Measurements from ENCODE around the gene MTOR. TPM values are rescaled to one million over a fixed set of nuclear protein-coding genes. Genes with fewer than 3 reads are reported as not detected.
"Not testable (repeated sequence)": the region's sequence is repeated elsewhere in the genome, so short reads cannot be mapped to it uniquely, and the experiment has no call there.

MTOR gene
- total RNA-seq, 1 donor from 2014 or later: 66.3 TPM

DNA sequence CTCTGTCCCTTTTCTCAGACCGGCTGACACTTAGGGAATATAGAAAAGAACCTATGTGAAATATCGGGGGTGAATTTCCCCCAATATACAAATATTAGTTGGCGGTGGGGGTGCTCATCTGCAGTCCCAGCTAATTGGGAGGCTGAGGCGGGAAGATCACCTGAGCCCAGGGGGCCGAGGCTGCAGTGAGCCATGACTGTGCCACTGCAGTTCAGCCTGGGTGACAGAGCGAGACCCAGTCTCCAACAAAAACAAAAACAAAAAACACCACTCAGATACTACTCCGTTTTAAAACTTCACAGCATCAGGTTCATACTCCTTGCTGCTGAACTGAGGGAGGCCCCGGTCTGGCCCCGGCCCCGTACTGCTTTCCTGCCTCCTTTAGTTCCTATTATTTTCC lies 156.8 kb downstream of the MTOR start:
- no peak overlapping the region for H3K4me3 Mint-ChIP-seq (ENCODE audit: low read depth)
- peaks cover 12% of the 10 kb centered on the region for H3K36me3 Mint-ChIP-seq (ENCODE audit: insufficient read depth)
- no peaks in the 10 kb centered on the region for H3K27me3 Mint-ChIP-seq
- TF ChIP-seq, protein P1, sequence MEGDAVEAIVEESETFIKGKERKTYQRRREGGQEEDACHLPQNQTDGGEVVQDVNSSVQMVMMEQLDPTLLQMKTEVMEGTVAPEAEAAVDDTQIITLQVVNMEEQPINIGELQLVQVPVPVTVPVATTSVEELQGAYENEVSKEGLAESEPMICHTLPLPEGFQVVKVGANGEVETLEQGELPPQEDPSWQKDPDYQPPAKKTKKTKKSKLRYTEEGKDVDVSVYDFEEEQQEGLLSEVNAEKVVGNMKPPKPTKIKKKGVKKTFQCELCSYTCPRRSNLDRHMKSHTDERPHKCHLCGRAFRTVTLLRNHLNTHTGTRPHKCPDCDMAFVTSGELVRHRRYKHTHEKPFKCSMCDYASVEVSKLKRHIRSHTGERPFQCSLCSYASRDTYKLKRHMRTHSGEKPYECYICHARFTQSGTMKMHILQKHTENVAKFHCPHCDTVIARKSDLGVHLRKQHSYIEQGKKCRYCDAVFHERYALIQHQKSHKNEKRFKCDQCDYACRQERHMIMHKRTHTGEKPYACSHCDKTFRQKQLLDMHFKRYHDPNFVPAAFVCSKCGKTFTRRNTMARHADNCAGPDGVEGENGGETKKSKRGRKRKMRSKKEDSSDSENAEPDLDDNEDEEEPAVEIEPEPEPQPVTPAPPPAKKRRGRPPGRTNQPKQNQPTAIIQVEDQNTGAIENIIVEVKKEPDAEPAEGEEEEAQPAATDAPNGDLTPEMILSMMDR (IDR thresholded peaks at IDR 0.05; ENCODE audit: unreplicated experiment): no peak
- no peak overlapping the region for H3K27ac Mint-ChIP-seq
- H3K4me1 Mint-ChIP-seq (ENCODE audit: low read depth): no peaks in the 10 kb centered on the region
- no peaks in the 10 kb centered on the region for H3K9me3 Mint-ChIP-seq (ENCODE audit: low read depth)
- no peak for DNase-seq (ENCODE audit: low spot score, unreplicated experiment)

DNA sequence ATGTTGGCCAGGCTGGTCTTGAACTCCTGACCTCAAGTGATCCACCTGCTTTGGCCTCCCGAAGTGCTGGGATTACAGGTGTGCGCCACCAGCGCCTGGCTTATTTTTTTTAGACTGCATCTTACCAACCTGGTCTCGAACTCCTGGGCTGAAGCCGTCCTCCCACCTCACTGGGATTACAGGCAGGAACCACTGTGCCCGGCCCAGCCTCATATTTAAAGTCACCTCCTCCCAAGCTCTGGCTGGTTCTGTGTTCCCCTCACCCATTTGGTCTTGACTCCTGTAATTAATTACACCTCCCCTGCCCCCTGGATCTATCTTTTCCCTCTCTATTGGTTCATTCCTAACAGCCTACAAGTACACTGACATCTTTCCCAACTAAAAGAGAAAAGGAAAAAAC lies 161.0 kb downstream of the MTOR start:
- TF ChIP-seq, protein P1 (IDR thresholded peaks at IDR 0.05; ENCODE audit: unreplicated experiment): no peak
- Mint-ChIP-seq H3K4me3 (ENCODE audit: low read depth) (peak overlapping the region; percentile 29), H3K27ac (peak overlapping the region; percentile 26), H3K27me3 (no peaks in the 10 kb centered on the region), H3K9me3 (ENCODE audit: low read depth) (no peaks in the 10 kb centered on the region), H3K4me1 (ENCODE audit: low read depth) (peaks cover 3% of the 10 kb centered on the region), H3K36me3 (ENCODE audit: insufficient read depth) (peaks cover 4% of the 10 kb centered on the region)
- no peak for DNase-seq (ENCODE audit: low spot score, unreplicated experiment)

DNA sequence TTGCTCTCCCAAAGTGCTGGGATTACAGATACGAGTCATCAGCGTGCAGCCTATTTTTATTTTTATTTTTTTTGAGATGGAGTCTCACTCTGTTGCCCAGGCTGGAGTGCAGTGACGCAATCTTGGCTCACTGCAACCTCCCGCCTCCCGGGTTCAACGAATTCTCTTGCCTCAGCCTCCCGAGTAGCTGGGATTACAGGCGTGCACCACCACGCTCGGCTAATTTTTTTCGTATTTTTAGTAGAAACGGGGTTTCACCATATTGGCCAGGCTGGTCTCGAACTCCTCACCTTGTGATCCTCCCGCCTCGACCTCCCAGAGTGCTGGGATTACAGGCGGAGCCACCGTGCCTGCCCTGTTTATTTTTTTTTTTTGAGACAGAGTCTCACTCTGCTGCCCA lies 161.5 kb downstream of the MTOR start:
- peak overlapping the region; percentile 94 for H3K4me3 Mint-ChIP-seq (ENCODE audit: low read depth)
- H3K27ac Mint-ChIP-seq; H3K4me1 Mint-ChIP-seq (ENCODE audit: low read depth); H3K27me3 Mint-ChIP-seq; H3K36me3 Mint-ChIP-seq (ENCODE audit: insufficient read depth); H3K9me3 Mint-ChIP-seq (ENCODE audit: low read depth); DNase-seq (ENCODE audit: low spot score, unreplicated experiment): not testable (repeated sequence)

DNA sequence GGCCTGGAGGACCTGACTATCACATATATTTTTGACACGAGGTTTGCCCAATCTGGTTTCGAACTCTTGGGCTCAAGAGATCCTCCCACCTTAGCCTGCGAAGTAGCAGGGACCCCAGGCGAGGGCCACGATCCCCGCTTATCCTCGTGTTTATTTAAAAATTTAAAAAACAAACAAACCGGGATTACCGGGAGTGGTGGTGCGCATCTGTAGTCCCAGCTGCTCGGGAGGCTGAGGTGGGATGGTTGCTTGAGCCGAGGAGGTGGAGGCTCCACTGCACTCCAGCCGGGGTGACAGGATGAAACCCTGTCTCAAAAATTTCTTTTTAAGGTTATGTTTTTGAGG lies 162.2 kb downstream of the MTOR start:
- peaks cover 3% of the 10 kb centered on the region for H3K4me1 Mint-ChIP-seq (ENCODE audit: low read depth)
- no peaks in the 10 kb centered on the region for H3K27me3 Mint-ChIP-seq
- TF ChIP-seq, protein P1 (IDR thresholded peaks at IDR 0.05; ENCODE audit: unreplicated experiment): no peak

DNA sequence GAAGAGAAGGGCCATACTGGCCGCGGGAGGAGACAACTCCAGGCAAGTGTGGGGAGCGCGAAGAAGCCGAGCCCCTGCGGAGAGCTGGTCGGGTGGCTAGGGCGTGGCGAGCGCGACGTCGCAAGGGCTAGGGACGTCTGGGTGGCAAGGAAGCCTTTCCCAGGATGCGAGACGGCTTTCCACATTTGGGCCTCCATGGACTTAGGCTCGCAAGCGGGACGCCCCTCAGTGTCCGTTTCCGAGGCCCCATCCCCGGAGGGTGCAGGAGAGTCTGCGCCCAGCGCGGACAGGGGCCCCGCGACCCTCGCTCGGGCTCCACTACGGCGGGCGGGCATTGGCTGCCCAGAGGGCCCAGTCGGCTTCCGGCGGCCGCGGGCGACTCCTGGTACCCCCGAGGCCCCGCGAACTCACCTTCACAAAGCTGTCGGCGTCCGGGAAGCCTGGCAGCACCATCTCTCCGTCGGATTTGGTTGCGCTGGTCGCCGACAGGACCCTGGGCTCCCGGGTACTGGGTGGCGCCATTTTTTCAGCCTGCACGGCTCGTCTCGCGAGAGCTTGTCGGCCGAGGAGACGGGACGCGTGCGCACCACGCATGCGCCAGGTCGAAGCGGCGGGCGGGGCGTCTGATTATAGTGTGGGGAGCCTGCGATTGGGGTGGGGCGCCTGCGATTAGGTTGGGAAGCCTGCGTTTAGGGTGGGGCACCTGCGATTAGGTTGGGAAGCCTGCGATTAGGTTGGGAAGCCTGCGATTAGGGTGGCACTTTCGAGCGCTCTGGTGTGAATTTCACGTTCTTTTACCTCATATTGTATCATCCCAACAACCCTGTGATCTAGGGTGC lies 162.8 kb downstream of the MTOR start, which contains the start of gene EXOSC10:
Gene EXOSC10 (minus strand): TSS at position 560 of the 839 bp plus-strand sequence. CDS start 38 bp downstream, at position 522.
- Mint-ChIP-seq H3K4me1 (ENCODE audit: low read depth) (peaks cover 3% of the 10 kb centered on the region), H3K9me3 (ENCODE audit: low read depth) (no peaks in the 10 kb centered on the region), H3K27ac (peak within 1 kb of the TSS; percentile 98), H3K36me3 (ENCODE audit: insufficient read depth) (peaks cover 3% of the 10 kb centered on the region), H3K27me3 (no peaks in the 10 kb centered on the region), H3K4me3 (ENCODE audit: low read depth) (peak within 1 kb of the TSS; percentile 94)
- DNase-seq (ENCODE audit: low spot score, unreplicated experiment): peak; percentile 93
- TF ChIP-seq, protein P1 (IDR thresholded peaks at IDR 0.05; ENCODE audit: unreplicated experiment): no peak

More for the DNA sequence above, 162.2 kb downstream of the MTOR start:
- DNase-seq (ENCODE audit: low spot score, unreplicated experiment): no peak
- Mint-ChIP-seq H3K36me3 (ENCODE audit: insufficient read depth) (peaks cover 3% of the 10 kb centered on the region), H3K4me3 (ENCODE audit: low read depth) (peak overlapping the region; percentile 94), H3K27ac (peak overlapping the region; percentile 98), H3K9me3 (ENCODE audit: low read depth) (no peaks in the 10 kb centered on the region)

DNA sequence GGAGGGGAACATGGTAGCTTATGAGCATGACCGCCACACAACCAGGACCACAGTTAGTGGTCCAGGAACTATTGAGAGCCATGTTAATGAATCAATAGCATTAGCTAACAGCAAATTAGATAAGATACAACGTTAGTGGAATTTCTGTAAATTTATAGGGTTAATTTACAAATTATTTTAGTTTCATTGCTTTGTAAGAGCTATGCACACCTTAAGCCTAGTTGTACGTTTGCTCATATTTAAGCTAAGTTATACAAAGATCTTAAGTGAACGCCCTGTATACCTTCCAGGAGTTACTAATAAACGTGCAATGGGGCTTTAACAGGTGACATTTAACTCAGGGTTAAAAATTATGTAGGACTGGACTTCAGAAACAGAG lies 163.4 kb downstream of the MTOR start:
- TF ChIP-seq, protein P1 (IDR thresholded peaks at IDR 0.05; ENCODE audit: unreplicated experiment): no peak
- H3K9me3 Mint-ChIP-seq (ENCODE audit: low read depth): no peaks in the 10 kb centered on the region
- peaks cover 3% of the 10 kb centered on the region for H3K36me3 Mint-ChIP-seq (ENCODE audit: insufficient read depth)
- H3K27ac Mint-ChIP-seq: peak overlapping the region; percentile 98
- no peak for DNase-seq (ENCODE audit: low spot score, unreplicated experiment)
- H3K27me3 Mint-ChIP-seq: no peaks in the 10 kb centered on the region
- peaks cover 3% of the 10 kb centered on the region for H3K4me1 Mint-ChIP-seq (ENCODE audit: low read depth)
- peak overlapping the region; percentile 94 for H3K4me3 Mint-ChIP-seq (ENCODE audit: low read depth)

DNA sequence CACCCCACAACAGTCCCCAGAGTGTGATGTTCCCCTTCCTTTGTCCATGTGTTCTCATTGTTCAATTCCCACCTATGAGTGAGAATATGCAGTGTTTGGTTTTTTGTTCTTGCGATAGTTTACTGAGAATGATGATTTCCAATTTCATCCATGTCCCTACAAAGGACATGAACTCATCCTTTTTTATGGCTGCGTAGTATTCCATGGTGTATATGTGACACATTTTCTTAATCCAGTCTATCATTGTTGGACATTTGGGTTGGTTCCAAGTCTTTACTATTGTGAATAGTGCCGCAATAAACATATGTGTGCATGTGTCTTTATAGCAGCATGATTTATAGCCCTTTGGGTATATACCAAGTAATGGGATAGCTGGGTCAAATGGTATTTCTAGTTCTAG lies 178.6 kb downstream of the MTOR start:
- H3K27ac Mint-ChIP-seq; H3K4me3 Mint-ChIP-seq (ENCODE audit: low read depth); H3K9me3 Mint-ChIP-seq (ENCODE audit: low read depth); DNase-seq (ENCODE audit: low spot score, unreplicated experiment); H3K4me1 Mint-ChIP-seq (ENCODE audit: low read depth); H3K27me3 Mint-ChIP-seq: not testable (repeated sequence)
- H3K36me3 Mint-ChIP-seq (ENCODE audit: insufficient read depth): peaks cover 38% of the 10 kb centered on the region

Measured in progenitor cell of endocrine pancreas (in vitro differentiated cells).